ENCODE data around the gene CTLA4. TPM values are rescaled to one million over a fixed set of nuclear protein-coding genes. Genes with fewer than 3 reads are reported as not detected.
A peak's percentile ranks its signal among the peaks of the same experiment; 100 is the strongest.

CTLA4 gene
- polyA plus RNA-seq, 3 donors: 0.08 TPM; not detected in 2

DNA sequence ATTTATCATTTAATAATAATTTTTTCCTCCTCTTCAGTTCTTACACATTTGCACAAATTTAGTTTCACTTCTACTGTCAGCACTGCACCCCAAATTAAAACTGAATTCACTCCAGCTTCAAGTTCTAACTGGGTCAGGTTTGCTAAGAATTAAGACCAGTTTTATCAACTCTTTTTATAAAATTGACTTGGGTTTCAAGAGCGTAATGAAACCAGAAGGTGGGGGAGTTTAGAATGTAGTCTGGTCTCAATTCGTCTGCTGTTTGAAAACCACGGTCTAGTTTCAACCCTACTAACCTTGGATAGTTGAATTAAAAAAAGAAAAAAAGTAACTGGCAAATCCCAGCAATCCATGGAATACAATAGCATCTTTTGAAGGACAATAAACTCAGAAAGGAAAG, 14.3 kb upstream of the CTLA4 start:
- H3K27me3 Mint-ChIP-seq (ENCODE audit: low read depth in 3 of 3): peaks cover 0 to 2% (median 2%) of the 10 kb centered on the region in 3 donors
- Histone ChIP-seq H3K27ac (ENCODE audit: low read depth in 1 of 2, low read length in 2 of 2) (no peak overlapping the region), H3K4me3 (replicated peaks in 1 of 3; ENCODE audit: low read depth in 2 of 3, low read length in 3 of 3) (no peak overlapping the region), H3K4me1 (ENCODE audit: control insufficient read depth in 1 of 2, insufficient read depth in 2 of 2, low read length in 2 of 2) (peaks cover 8 to 9% of the 10 kb centered on the region in 2 donors), H3K36me3 (replicated peaks in 1 of 2; ENCODE audit: control insufficient read depth in 1 of 2, insufficient read depth in 2 of 2, low read length in 2 of 2) (no peaks in the 10 kb centered on the region), H3K9ac (ENCODE audit: insufficient read depth, low read length, poor library complexity, severe bottlenecking) (no peak overlapping the region), H2AFZ (ENCODE audit: insufficient read depth, low read depth, low read length, poor library complexity, severe bottlenecking) (no peak overlapping the region), H4K20me1 (ENCODE audit: insufficient read depth, low read length) (no peaks in the 10 kb centered on the region), H3K27me3 (ENCODE audit: control insufficient read depth in 2 of 2, insufficient read depth in 2 of 2, low read length in 2 of 2) (no peaks in the 10 kb centered on the region), H3K9me3 (replicated peaks in 1 of 2; ENCODE audit: control insufficient read depth in 1 of 2, insufficient read depth in 1 of 2, low read length in 2 of 2) (no peaks in the 10 kb centered on the region), H3K79me2 (ENCODE audit: insufficient read depth, low read length) (no peaks in the 10 kb centered on the region), H3K4me2 (replicated peaks; ENCODE audit: extremely low read depth, low read length, poor library complexity, severe bottlenecking) (no peak overlapping the region)
- H3K27ac Mint-ChIP-seq: no peak overlapping the region
- H3K9me3 Mint-ChIP-seq: peaks cover 0 to 3% (median 0%) of the 10 kb centered on the region in 7 donors
- no peak for DNase-seq
- TF ChIP-seq, protein P1, sequence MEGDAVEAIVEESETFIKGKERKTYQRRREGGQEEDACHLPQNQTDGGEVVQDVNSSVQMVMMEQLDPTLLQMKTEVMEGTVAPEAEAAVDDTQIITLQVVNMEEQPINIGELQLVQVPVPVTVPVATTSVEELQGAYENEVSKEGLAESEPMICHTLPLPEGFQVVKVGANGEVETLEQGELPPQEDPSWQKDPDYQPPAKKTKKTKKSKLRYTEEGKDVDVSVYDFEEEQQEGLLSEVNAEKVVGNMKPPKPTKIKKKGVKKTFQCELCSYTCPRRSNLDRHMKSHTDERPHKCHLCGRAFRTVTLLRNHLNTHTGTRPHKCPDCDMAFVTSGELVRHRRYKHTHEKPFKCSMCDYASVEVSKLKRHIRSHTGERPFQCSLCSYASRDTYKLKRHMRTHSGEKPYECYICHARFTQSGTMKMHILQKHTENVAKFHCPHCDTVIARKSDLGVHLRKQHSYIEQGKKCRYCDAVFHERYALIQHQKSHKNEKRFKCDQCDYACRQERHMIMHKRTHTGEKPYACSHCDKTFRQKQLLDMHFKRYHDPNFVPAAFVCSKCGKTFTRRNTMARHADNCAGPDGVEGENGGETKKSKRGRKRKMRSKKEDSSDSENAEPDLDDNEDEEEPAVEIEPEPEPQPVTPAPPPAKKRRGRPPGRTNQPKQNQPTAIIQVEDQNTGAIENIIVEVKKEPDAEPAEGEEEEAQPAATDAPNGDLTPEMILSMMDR (IDR thresholded peaks at IDR 0.05): no peak
- no peaks in the 10 kb centered on the region for H3K36me3 Mint-ChIP-seq
- H3K4me1 Mint-ChIP-seq: peaks cover 10% of the 10 kb centered on the region
- intact Hi-C loops (cut with micrococcal nuclease): loop anchor here (10.0 kb wide), 1 partner anchor 52 kb away; no protein-coding TSS in a partner anchor
- H3K4me3 Mint-ChIP-seq: no peak overlapping the region
- WGBS (ENCODE audit: insufficient coverage): no CpG with 5 or more reads among the region's 3 CpGs

DNA sequence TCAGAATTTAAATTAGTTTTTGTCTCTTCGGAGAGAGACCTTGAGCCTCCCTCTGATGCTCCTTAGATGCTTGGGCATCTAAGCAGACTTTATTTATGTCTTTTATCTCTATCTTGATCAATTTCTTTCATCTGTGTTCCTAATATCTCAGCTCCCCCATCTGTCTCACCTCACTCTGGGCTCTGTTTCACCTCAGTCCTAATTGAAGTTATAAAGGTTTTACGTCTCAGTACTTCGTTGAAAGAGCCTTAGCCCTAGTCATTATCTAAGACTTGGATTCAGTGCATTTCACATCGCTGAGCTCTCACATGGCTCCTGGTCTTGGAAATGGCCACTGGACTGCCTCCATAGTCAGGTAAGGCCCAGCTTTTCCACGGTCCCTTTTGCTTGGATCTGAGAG, 13.8 kb upstream of the CTLA4 start:
- peaks cover 0 to 2% (median 2%) of the 10 kb centered on the region in 3 donors for H3K27me3 Mint-ChIP-seq (ENCODE audit: low read depth in 3 of 3)
- WGBS (ENCODE audit: insufficient coverage): 84% methylated on average over 4 of the region's 5 CpGs
- Histone ChIP-seq H3K79me2 (ENCODE audit: insufficient read depth, low read length) (no peaks in the 10 kb centered on the region), H2AFZ (ENCODE audit: insufficient read depth, low read depth, low read length, poor library complexity, severe bottlenecking) (peak overlapping the region; percentile 2), H3K4me3 (replicated peaks in 1 of 3; ENCODE audit: low read depth in 2 of 3, low read length in 3 of 3) (no peak overlapping the region), H3K4me1 (ENCODE audit: control insufficient read depth in 1 of 2, insufficient read depth in 2 of 2, low read length in 2 of 2) (peaks cover 9 to 11% of the 10 kb centered on the region in 2 donors), H3K36me3 (replicated peaks in 1 of 2; ENCODE audit: control insufficient read depth in 1 of 2, insufficient read depth in 2 of 2, low read length in 2 of 2) (no peaks in the 10 kb centered on the region), H3K9ac (ENCODE audit: insufficient read depth, low read length, poor library complexity, severe bottlenecking) (no peak overlapping the region), H3K27ac (ENCODE audit: low read depth in 1 of 2, low read length in 2 of 2) (no peak overlapping the region), H3K4me2 (replicated peaks; ENCODE audit: extremely low read depth, low read length, poor library complexity, severe bottlenecking) (no peak overlapping the region), H4K20me1 (ENCODE audit: insufficient read depth, low read length) (no peaks in the 10 kb centered on the region), H3K9me3 (replicated peaks in 1 of 2; ENCODE audit: control insufficient read depth in 1 of 2, insufficient read depth in 1 of 2, low read length in 2 of 2) (no peaks in the 10 kb centered on the region), H3K27me3 (ENCODE audit: control insufficient read depth in 2 of 2, insufficient read depth in 2 of 2, low read length in 2 of 2) (no peaks in the 10 kb centered on the region)
- no peak overlapping the region for H3K4me3 Mint-ChIP-seq
- H3K9me3 Mint-ChIP-seq: peaks cover 0 to 4% (median 0%) of the 10 kb centered on the region in 7 donors
- no peak for DNase-seq
- no peak overlapping the region for H3K27ac Mint-ChIP-seq
- peaks cover 13% of the 10 kb centered on the region for H3K4me1 Mint-ChIP-seq
- TF ChIP-seq, protein P1 (IDR thresholded peaks at IDR 0.05): no peak
- intact Hi-C loops (cut with micrococcal nuclease): loop anchor here (10.0 kb wide), 1 partner anchor 51 kb away; no protein-coding TSS in a partner anchor
- H3K36me3 Mint-ChIP-seq: no peaks in the 10 kb centered on the region

Measured in CD14-positive monocyte (primary cell).